AG04450 (cell line): ENCODE measurements around the gene CCDC137. TPM values are rescaled to one million over a fixed set of nuclear protein-coding genes. Genes with fewer than 3 reads are reported as not detected.

Source experiments
- CTCF ChIA-PET: fragments of 300-600, 350-600 bp; formaldehyde crosslinking; extraction: SDS; loops from one replicate; lab custom pipeline; 2022; ENCODE audit warnings: antibody characterized with exemption, inconsistent platforms; lab: Charles Lee
- POLR2A ChIA-PET: fragments of 350-600 bp; formaldehyde crosslinking; extraction: SDS; loops from one replicate; lab custom pipeline; 2021; ENCODE audit warnings: antibody characterized with exemption, inconsistent platforms; lab: Yijun Ruan, JAX
- DNase-seq: peaks from one replicate; pipeline ENCODE4 v3.0.0-alpha.2; 2011; ENCODE audit warnings: low read depth, low spot score
- H3K27ac ChIP-seq: one replicate; pipeline ENCODE4 v1.5.1; 2012; ENCODE audit warnings: low read depth, low read length, control low read depth
- H3K27me3 ChIP-seq: one replicate; pipeline ENCODE4 v1.6.0; 2012; ENCODE audit warnings: low read length; ENCODE audit not compliant: control insufficient read depth, insufficient read depth
- H3K4me3 ChIP-seq: 2 replicates; pipeline ENCODE4 v1.5.1; 2011; ENCODE audit warnings: mild to moderate bottlenecking, low read depth, low read length, control low read depth
- H3K9me3 ChIP-seq: 2 replicates; pipeline ENCODE4 v1.5.1; 2012; ENCODE audit warnings: low read length; ENCODE audit not compliant: control insufficient read depth, insufficient read depth
- polyA plus RNA-seq: library from polyadenylated mRNA; depleted of rRNA; stranded (reverse); fragments of >200 nt; gene quantifications from 2 replicates; pipeline ENCODE4 v1.2.3, GENCODE V29; 2011
- TF ChIP-seq, protein P1 (sequence below): IDR thresholded peaks from 2 replicates; pipeline ENCODE4 v1.5.1; 2011; ENCODE audit warnings: low read depth, low read length, control low read depth, inconsistent platforms

CCDC137 gene
- polyA plus RNA-seq, 1 experiment: 10.7 TPM

DNA sequence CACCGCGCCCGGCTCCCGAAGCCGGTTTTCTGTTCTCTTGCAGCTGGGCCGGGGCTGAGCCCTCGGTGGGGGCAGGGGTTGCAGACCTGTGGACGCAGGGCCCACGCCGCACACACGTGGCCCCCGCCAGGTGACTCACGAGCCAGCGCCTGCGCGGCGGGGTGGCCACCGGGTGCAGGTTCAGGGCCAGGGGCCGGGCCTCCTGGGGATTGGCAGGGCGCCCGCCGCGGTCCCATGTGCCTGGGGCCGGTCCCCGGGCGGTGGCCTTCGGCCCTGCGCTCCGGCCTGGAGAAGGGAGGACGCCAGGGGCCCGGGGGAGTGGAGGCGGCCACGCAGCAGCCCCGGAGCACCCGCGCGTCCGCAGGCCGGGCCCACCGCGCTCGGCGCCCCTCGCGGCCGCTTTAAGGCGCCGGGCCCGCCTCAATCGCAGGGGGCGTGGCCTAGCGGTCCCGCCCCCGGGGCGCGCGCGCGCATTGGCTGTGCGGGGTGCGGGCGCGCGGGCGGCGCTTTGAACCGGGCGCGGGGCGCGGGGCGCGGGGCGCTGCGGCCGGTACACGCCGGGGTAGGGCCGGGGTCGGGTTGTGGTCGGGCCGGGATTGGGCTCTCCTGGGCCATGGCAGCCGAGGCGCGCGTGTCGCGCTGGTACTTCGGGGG is 45.4 kb downstream of the CCDC137 start, which contains the start of gene SLC25A10:
TSS of gene SLC25A10 (plus strand) at position 471 of the 654 bp plus-strand sequence. CDS start at position 614, 143 bp downstream.
- no peak for DNase-seq
- Histone ChIP-seq H3K4me3 (peak within 1 kb of the TSS; percentile 66), H3K27me3 (no peaks in the 10 kb centered on the region), H3K27ac (no peak within 1 kb of the TSS), H3K9me3 (no peaks in the 10 kb centered on the region)
- CTCF ChIA-PET: interaction anchor here (0.7 kb wide), 1 partner anchor 121 kb away, joined by 3 read pairs; the partner anchor contains the start of gene MCRIP1
- TF ChIP-seq, protein P1, sequence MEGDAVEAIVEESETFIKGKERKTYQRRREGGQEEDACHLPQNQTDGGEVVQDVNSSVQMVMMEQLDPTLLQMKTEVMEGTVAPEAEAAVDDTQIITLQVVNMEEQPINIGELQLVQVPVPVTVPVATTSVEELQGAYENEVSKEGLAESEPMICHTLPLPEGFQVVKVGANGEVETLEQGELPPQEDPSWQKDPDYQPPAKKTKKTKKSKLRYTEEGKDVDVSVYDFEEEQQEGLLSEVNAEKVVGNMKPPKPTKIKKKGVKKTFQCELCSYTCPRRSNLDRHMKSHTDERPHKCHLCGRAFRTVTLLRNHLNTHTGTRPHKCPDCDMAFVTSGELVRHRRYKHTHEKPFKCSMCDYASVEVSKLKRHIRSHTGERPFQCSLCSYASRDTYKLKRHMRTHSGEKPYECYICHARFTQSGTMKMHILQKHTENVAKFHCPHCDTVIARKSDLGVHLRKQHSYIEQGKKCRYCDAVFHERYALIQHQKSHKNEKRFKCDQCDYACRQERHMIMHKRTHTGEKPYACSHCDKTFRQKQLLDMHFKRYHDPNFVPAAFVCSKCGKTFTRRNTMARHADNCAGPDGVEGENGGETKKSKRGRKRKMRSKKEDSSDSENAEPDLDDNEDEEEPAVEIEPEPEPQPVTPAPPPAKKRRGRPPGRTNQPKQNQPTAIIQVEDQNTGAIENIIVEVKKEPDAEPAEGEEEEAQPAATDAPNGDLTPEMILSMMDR: no peak
- POLR2A ChIA-PET: interaction anchor here (0.7 to 1.5 kb wide), 5 partner anchors 9 to 500 kb away, joined by 3 to 12 read pairs (median 6); partner anchors contain the start of genes ARL16, HGS and MRPL12

DNA sequence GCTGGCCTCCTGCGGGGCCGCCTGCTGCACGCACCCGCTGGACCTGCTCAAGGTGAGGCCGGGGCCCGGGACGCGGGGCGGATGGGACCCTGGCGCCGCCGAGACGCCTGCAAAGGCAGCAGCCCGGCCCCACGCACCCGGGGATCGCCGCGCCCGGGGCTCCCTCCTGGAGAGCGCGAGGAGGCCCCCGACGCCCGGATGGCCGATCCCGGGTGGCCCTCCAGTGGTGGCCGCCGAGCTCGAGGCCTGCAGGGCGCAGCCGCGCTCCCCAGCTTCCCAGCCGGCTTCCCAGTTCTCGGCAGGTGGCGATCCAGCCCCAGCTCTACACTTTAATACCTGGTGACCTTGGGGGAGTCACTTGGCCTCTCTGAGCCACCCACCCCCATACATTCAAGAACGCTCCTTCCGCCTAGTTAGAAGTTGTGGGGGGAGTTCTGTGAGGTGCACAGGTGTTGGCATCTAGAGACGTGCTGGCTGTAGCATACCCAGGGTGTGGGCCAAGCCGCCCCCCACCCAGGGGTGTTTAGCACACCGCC is 46.0 kb downstream of the CCDC137 start:
- peak overlapping the region; percentile 66 for H3K4me3 ChIP-seq
- no peaks in the 10 kb centered on the region for H3K9me3 ChIP-seq
- no peak overlapping the region for H3K27ac ChIP-seq
- TF ChIP-seq, protein P1: peak; percentile 21; the same call in 1 of the 2 replicates
- CTCF ChIA-PET: no interaction called here
- POLR2A ChIA-PET: interaction anchor here (1.1 to 1.5 kb wide), 4 partner anchors 9 to 130 kb away, joined by 3 to 12 read pairs (median 6); partner anchors contain the start of genes MCRIP1 and MRPL12
- H3K27me3 ChIP-seq: no peaks in the 10 kb centered on the region
- DNase-seq: no peak

DNA sequence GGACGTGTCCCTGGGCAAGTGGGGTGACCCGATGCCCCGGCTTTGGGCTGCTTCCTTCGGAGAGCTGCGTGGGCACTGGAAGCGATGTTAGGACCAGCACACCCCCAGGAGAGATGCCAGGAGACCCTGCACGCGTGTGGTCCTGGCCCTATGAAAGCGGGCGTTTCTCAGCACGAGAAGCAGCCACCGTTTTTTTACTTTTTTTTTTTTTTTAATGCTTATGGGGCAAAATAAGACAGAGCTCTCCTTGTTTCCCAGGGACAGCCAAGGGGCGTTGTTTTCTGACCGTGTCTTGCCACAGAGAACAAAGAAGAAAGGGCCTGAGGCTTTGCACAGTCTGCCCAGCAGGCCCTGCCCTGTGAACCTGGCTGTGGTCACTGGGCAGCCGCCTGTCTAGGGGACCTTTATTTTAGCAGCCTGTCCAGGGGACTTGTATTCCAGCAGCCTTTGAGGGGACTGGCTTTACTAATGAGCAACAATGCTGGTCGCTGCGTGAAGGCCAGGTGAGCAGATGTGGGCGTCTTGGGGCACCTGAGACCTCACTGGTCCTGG is 46.5 kb downstream of the CCDC137 start:
- peak overlapping the region; percentile 66 for H3K4me3 ChIP-seq
- ChIA-PET POLR2A (interaction anchor here (1.1 to 1.5 kb wide), 4 partner anchors 9 to 130 kb away, joined by 3 to 12 read pairs (median 6); partner anchors contain the start of genes MCRIP1 and MRPL12), CTCF (no interaction called here)
- H3K27ac ChIP-seq: no peak overlapping the region
- no peaks in the 10 kb centered on the region for H3K27me3 ChIP-seq
- TF ChIP-seq, protein P1: no peak
- DNase-seq: no peak
- no peaks in the 10 kb centered on the region for H3K9me3 ChIP-seq

DNA sequence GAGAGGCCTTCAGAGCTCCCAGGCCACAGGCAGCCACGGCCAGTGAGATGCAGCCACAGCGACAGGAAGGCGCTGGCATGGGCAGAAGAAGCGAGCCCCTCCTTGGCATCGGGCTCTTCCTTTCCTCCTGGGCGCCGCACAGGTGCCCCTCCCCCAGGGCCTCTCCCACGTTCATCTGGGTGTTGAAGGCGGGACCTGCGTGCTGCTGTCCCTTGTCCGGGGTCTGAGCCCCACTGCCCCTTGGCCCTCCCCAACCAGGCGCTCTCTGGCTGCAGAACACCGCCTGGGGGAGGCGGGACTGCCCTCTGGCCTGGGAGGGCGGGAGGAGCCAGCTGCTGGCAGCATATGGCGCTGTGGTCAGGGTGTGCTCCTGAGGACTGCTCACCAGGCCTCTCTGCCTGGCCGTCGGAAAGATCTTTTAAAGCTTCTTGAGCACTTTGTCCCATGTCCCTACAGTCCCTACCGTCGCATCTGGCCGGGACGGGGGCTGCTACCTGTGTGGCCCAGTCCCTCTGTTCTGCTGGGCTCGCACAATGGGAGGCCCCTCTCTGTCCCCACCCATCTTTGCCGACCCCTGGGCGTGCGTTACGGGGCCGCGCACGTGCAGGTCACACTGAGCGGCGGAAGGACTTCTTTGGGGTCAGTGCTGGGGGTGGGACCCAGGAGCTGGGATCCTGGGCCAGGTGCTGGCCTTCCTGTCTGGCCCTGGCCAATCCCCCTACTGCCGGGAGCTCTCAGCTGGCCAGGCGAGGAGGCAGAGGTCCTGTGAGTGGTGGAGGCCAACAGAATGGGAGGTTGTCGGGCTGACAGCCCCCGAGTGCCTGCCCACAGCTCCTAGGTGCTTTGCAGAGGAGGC is 47.2 kb downstream of the CCDC137 start:
- ChIA-PET POLR2A (interaction anchor here (1.1 to 1.5 kb wide), 3 partner anchors 8 to 129 kb away, joined by 3 to 10 read pairs (median 3); partner anchors contain the start of gene MCRIP1), CTCF (no interaction called here)
- H3K27ac ChIP-seq: no peak overlapping the region
- H3K27me3 ChIP-seq: no peaks in the 10 kb centered on the region
- DNase-seq: no peak
- TF ChIP-seq, protein P1: no peak
- peak overlapping the region; percentile 66; the same call in 1 of the 2 replicates for H3K4me3 ChIP-seq
- H3K9me3 ChIP-seq: no peaks in the 10 kb centered on the region
